ENCODE results near the gene PLPPR4.
"Not testable (repeated sequence)": the region's sequence is repeated elsewhere in the genome, so short reads cannot be mapped to it uniquely, and the experiment has no call there.

PLPPR4 gene

GRCh38 chr1:99270646-99271045 lies 6.4 kb downstream of the PLPPR4 start:
- no peak for DNase-seq (ENCODE audit: low read depth)
- no peak overlapping the region for H3K4me3 ChIP-seq (ENCODE audit: low read depth, low read length)
- no peak for TF ChIP-seq POLR2A (IDR thresholded peaks at IDR 0.05; ENCODE audit: extremely low read depth, insufficient read length)
- no peak for TF ChIP-seq MAX (IDR thresholded peaks at IDR 0.05; ENCODE audit: low read depth, low read length)
- TF ChIP-seq MYC (IDR thresholded peaks at IDR 0.05; ENCODE audit: low read depth, low read length): no peak
- no peak for TF ChIP-seq CTCF (IDR thresholded peaks at IDR 0.05; ENCODE audit: low read depth, low read length)

DNA sequence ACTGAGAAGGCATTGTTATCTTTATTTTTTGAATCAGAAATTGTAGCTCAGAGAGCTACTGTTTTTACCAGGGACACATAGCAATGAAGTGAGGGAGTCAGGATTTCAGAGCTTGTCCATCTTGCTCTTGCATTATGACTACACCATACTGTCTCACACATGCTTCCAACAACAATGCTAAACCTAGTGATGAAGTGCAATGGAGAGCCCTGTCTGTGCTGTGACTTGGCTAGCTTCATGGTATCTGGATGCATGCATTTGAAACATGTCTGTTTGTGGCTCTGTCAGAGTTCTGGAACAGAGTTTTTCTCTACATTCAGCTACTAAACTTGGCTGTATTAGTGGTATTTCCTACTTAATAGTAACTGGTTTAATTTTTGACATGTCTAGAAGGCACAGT lies 7.0 kb downstream of the PLPPR4 start:
- H3K4me3 ChIP-seq (ENCODE audit: low read depth, low read length): no peak overlapping the region
- TF ChIP-seq POLR2A (IDR thresholded peaks at IDR 0.05; ENCODE audit: extremely low read depth, insufficient read length) (no peak), MYC (IDR thresholded peaks at IDR 0.05; ENCODE audit: low read depth, low read length) (no peak), MAX (IDR thresholded peaks at IDR 0.05; ENCODE audit: low read depth, low read length) (no peak), CTCF (IDR thresholded peaks at IDR 0.05; ENCODE audit: low read depth, low read length) (no peak)
- DNase-seq (ENCODE audit: low read depth): no peak

DNA sequence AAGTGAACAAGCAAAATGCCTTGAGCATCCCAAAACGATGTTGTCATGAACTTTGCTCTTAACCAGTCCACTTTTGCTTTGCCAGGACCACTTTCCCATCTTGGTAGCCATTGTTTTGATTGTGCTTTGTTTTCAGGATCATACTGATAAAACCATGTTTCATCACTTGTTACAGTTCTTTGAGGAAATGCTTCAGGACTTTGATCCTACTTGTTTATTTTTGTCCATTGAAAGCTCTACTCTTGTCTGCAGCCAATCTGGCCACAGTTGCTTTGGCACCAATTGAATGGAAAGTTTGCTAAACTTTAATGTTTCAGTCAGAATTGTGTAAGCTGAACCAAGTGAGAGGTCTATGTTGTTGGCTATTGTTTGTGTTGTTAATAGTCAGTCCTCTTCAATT lies 12.8 kb downstream of the PLPPR4 start:
- no peak for DNase-seq (ENCODE audit: low read depth)
- H3K4me3 ChIP-seq (ENCODE audit: low read depth, low read length): no peak overlapping the region
- TF ChIP-seq POLR2A (IDR thresholded peaks at IDR 0.05; ENCODE audit: extremely low read depth, insufficient read length) (no peak), MAX (IDR thresholded peaks at IDR 0.05; ENCODE audit: low read depth, low read length) (no peak), MYC (IDR thresholded peaks at IDR 0.05; ENCODE audit: low read depth, low read length) (no peak), CTCF (IDR thresholded peaks at IDR 0.05; ENCODE audit: low read depth, low read length) (no peak)

GRCh38 chr1:99279525-99279924 lies 15.2 kb downstream of the PLPPR4 start:
- H3K4me3 ChIP-seq (ENCODE audit: low read depth, low read length): no peak overlapping the region
- TF ChIP-seq MYC (IDR thresholded peaks at IDR 0.05; ENCODE audit: low read depth, low read length): no peak
- TF ChIP-seq MAX (IDR thresholded peaks at IDR 0.05; ENCODE audit: low read depth, low read length): no peak
- TF ChIP-seq CTCF (IDR thresholded peaks at IDR 0.05; ENCODE audit: low read depth, low read length): no peak
- no peak for DNase-seq (ENCODE audit: low read depth)

GRCh38 chr1:99281105-99281504 lies 16.8 kb downstream of the PLPPR4 start:
- no peak for TF ChIP-seq POLR2A (IDR thresholded peaks at IDR 0.05; ENCODE audit: extremely low read depth, insufficient read length)
- no peak for TF ChIP-seq MAX (IDR thresholded peaks at IDR 0.05; ENCODE audit: low read depth, low read length)
- TF ChIP-seq CTCF (IDR thresholded peaks at IDR 0.05; ENCODE audit: low read depth, low read length): no peak
- no peak for TF ChIP-seq MYC (IDR thresholded peaks at IDR 0.05; ENCODE audit: low read depth, low read length)
- no peak for DNase-seq (ENCODE audit: low read depth)
- no peak overlapping the region for H3K4me3 ChIP-seq (ENCODE audit: low read depth, low read length)

DNA sequence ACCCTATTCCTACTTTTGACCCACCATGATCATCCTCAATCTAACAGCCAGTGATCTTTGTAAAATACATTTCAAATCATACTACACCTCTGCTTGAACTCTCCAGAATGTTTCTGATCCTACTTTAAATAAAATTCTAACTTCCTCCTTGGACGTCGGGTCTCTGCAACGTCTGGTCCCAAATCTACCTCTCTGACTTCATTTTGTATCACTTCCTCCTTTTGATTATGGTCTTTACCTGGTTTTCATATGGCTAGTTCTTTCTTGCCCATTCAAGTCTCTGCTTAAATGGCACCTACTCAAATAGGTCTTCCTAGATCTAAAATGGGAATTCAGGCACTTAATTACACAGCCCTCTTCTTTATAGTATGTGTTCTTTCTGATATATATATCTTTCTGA lies 18.2 kb downstream of the PLPPR4 start:
- DNase-seq (ENCODE audit: low read depth): no peak
- no peak overlapping the region for H3K4me3 ChIP-seq (ENCODE audit: low read depth, low read length)
- TF ChIP-seq CTCF (IDR thresholded peaks at IDR 0.05; ENCODE audit: low read depth, low read length): no peak
- TF ChIP-seq MYC (IDR thresholded peaks at IDR 0.05; ENCODE audit: low read depth, low read length): no peak
- TF ChIP-seq POLR2A (IDR thresholded peaks at IDR 0.05; ENCODE audit: extremely low read depth, insufficient read length): no peak
- no peak for TF ChIP-seq MAX (IDR thresholded peaks at IDR 0.05; ENCODE audit: low read depth, low read length)

DNA sequence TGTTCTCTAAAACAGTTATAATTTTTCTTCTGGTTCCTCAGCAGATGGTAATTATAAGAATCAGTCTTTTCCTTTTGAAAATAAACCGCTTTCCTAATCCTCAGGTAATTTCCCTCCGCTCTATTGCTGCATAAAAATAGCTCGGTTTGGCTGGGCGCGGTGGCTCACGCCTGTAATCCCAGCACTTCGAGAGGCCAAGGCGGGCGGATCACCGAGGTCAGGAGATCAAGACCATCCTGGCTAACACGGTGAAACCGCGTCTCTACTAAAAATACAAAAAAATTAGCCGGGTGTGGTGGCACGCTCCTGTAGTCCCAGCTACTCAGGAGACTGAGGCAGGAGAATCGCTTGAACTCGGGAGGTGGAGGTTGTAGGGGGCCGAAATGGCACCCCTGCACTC lies 19.2 kb downstream of the PLPPR4 start:
- DNase-seq (ENCODE audit: low read depth); H3K4me3 ChIP-seq (ENCODE audit: low read depth, low read length): not testable (repeated sequence)
